Esophagus muscularis mucosa (tissue), 3 donors: ENCODE measurements around the gene HRNR.

Experiments used
- POLR2AphosphoS5 ChIP-seq, 2 donors: sonication (generic); formaldehyde crosslinking; IDR thresholded peaks; one replicate each; pipeline ENCODE4 v1.6.1; 2017; ENCODE audit warnings: antibody characterized with exemption in 2 of 2
- TF ChIP-seq, protein P1 (sequence below), 3 experiments: fragments of 200-600 bp in 2 of 3; fragments of 450-650 bp in 1 of 3; sonication (generic) in 2 of 3; IDR thresholded peaks; one replicate each; pipeline ENCODE4 v1.5.1; 2017 to 2019; ENCODE audit warnings: antibody characterized with exemption in 3 of 3, mild to moderate bottlenecking in 2 of 3, moderate library complexity in 1 of 3

DNA sequence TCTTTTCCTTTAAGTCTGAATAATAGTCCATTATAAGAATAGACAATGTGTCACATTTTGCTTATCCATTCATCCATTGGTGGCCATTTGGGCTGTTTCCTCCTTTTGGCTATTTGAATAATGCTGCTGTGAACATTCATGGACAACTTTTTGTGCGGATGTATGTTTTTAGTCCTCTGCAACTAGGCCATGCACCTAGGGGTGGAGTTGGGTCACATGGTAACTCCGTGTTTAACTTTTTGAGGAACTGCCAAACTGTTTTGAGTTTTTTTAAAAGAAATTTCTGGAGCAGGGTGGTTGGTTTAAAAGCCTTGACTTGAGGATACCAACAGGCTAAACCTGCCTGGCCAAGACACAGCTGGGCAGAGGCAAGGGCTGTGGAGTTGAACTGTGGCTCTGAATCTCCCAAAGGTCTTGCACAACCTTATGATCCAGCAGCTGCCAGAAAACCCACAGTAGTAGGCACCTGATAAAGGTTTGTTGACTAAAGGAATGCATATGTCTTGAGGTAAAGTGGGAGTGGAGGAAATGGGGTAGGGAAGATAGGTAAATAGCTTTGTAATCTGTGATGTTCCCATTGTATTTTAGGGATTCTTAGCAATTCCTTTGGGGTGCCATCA, 59.4 kb downstream of the HRNR start:
- TF ChIP-seq, protein P1, sequence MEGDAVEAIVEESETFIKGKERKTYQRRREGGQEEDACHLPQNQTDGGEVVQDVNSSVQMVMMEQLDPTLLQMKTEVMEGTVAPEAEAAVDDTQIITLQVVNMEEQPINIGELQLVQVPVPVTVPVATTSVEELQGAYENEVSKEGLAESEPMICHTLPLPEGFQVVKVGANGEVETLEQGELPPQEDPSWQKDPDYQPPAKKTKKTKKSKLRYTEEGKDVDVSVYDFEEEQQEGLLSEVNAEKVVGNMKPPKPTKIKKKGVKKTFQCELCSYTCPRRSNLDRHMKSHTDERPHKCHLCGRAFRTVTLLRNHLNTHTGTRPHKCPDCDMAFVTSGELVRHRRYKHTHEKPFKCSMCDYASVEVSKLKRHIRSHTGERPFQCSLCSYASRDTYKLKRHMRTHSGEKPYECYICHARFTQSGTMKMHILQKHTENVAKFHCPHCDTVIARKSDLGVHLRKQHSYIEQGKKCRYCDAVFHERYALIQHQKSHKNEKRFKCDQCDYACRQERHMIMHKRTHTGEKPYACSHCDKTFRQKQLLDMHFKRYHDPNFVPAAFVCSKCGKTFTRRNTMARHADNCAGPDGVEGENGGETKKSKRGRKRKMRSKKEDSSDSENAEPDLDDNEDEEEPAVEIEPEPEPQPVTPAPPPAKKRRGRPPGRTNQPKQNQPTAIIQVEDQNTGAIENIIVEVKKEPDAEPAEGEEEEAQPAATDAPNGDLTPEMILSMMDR (IDR thresholded peaks at IDR 0.05): no peak
- TF ChIP-seq POLR2AphosphoS5 (IDR thresholded peaks at IDR 0.05): no peak
